ENCODE data around the gene HOXA10.

The HOXA10 gene

DNA sequence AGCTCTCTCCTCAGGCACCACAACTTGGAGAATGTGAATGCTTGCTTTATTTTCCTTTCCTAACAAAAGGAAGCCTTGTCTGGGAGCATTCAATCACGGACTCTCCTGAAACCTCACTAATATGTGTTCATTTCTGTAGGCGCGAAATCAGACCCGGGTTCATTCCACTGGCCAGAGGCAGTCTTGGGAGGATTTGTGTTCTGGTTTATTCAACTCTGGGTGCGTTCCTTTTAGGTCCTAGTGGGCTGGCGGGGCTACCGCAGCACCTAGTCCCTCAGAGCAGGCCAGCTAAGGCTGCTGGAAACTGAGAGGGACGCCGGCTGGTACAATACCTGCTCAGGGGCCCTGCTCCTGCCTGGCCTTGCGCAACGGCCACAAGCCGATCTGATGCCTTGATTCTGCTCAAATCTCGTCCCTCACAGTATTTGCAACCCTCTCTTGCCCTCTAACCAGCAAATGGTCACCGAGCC lies 51.1 kb downstream of the HOXA10 start:
- H3K36me3 ChIP-seq (ENCODE audit: insufficient read depth, low read depth, low read length), result no peaks in the 10 kb centered on the region
- H3K27ac ChIP-seq (ENCODE audit: low read length), result no peak overlapping the region
- no peak overlapping the region for H3K4me3 ChIP-seq (ENCODE audit: low read length)
- H3K27me3 ChIP-seq (ENCODE audit: insufficient read depth, low read length), result peaks cover 100% of the 10 kb centered on the region
- peaks cover 18% of the 10 kb centered on the region; the same call in 1 of the 2 replicates for H3K9me3 ChIP-seq (ENCODE audit: insufficient read depth, low read depth, low read length)
- H3K9ac ChIP-seq (ENCODE audit: low read depth, low read length), result no peak overlapping the region
- H3K4me1 ChIP-seq (ENCODE audit: insufficient read depth, low read length), result no peaks in the 10 kb centered on the region

DNA sequence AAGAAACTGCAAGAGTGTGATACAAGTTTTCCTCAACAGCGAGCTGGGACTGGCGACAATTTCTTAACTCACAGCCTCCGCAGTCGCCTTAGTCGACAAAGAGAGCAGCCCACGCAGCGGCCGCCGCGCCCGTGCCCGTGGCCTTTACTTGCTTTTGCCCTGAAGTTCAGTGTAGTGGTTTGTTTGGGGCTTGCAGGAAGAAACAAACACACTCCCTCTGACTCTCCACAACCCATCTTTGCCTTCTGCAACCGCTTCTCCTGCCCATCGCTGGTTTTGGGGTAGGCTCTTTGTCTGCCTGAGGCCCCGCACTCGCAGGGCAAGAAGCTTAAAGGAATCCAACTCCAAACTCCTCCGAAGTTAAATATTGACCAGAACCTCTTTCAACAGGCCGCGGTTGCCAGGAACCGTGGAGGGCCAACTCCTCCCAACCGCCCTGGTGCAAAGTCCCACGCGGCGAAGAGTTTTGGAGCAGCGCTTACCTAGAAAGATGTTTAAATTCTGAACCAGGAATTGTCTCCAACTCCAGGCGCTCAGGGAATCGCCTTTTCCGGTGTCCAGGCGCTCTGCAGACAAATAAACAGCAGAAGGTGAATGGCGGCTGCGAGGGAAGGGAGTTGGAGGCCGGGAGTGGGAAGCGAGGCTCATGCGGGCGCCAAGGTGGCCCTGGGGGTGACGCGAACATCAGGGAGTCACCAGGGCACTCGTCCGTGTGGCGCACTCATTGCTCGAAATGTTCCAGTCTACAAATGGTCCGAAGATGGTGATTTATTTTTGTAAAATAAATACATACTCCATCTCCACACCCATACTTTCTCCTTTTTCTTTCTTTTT lies 51.8 kb downstream of the HOXA10 start:
- Histone ChIP-seq H3K9me3 (ENCODE audit: insufficient read depth, low read depth, low read length) (peaks cover 18% of the 10 kb centered on the region; the same call in 1 of the 2 replicates), H3K36me3 (ENCODE audit: insufficient read depth, low read depth, low read length) (no peaks in the 10 kb centered on the region), H3K27me3 (ENCODE audit: insufficient read depth, low read length) (peaks cover 100% of the 10 kb centered on the region), H3K4me3 (ENCODE audit: low read length) (no peak overlapping the region), H3K9ac (ENCODE audit: low read depth, low read length) (no peak overlapping the region), H3K27ac (ENCODE audit: low read length) (no peak overlapping the region), H3K4me1 (ENCODE audit: insufficient read depth, low read length) (no peaks in the 10 kb centered on the region)

GRCh38 chr7:27121684-27122076 lies 52.4 kb downstream of the HOXA10 start:
- H3K4me3 ChIP-seq (ENCODE audit: low read length), result no peak overlapping the region
- H3K9me3 ChIP-seq (ENCODE audit: insufficient read depth, low read depth, low read length), result peaks cover 18% of the 10 kb centered on the region; the same call in 1 of the 2 replicates
- no peaks in the 10 kb centered on the region for H3K36me3 ChIP-seq (ENCODE audit: insufficient read depth, low read depth, low read length)
- no peak overlapping the region for H3K27ac ChIP-seq (ENCODE audit: low read length)
- peaks cover 100% of the 10 kb centered on the region for H3K27me3 ChIP-seq (ENCODE audit: insufficient read depth, low read length)
- no peak overlapping the region for H3K9ac ChIP-seq (ENCODE audit: low read depth, low read length)
- no peaks in the 10 kb centered on the region for H3K4me1 ChIP-seq (ENCODE audit: insufficient read depth, low read length)
